ENCODE data around the gene ONECUT3.

Gene ONECUT3

DNA sequence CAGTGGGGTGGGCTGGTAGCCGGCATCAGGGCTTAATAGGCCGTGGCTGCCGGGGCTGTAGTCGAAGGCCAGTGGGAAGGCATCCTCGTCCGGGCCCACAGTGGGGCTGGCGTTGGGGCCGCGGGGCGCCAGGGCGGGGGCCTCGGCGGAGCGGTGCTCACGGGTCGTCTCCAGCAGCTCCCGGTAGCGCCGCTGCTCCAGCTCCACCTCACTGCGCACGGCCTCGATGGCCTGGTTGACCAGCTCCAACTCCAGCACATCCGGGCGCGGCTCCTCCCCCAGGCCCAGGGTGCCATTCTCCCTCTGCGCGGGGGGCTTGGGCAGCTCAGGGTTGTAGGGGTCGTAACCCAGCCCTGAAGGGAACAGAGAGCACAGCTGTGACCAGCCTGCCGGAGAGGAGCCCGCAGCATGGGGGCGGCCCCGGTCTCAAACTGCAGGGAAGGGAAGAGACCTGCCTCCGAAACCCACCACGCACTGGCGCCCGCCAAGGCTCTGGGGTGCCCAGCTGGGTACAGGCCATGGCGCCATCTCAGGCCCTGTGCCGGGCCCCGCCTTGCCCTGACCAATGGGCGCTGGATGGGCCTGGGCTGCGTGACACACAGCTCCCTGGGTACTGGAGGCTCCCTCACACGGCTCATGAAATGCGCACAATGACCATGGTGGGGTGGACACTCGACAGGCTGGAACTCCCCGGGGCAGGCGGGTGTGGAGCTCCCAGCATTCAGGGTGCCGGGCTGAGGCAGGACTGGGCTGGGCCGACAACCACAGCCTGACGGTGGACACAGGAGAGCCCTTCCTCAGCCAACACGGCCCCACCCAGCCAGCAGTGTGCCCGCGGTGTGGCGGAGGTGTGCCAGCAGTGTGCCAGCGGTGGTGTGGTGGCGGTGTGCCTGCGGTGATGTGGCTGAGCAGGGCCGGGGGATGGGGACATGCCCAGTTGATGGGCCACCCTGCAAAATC is 75.3 kb downstream of the ONECUT3 start:
- no peak overlapping the region for H3K4me3 ChIP-seq (ENCODE audit: low read depth, low read length)
- TF ChIP-seq, protein P1, sequence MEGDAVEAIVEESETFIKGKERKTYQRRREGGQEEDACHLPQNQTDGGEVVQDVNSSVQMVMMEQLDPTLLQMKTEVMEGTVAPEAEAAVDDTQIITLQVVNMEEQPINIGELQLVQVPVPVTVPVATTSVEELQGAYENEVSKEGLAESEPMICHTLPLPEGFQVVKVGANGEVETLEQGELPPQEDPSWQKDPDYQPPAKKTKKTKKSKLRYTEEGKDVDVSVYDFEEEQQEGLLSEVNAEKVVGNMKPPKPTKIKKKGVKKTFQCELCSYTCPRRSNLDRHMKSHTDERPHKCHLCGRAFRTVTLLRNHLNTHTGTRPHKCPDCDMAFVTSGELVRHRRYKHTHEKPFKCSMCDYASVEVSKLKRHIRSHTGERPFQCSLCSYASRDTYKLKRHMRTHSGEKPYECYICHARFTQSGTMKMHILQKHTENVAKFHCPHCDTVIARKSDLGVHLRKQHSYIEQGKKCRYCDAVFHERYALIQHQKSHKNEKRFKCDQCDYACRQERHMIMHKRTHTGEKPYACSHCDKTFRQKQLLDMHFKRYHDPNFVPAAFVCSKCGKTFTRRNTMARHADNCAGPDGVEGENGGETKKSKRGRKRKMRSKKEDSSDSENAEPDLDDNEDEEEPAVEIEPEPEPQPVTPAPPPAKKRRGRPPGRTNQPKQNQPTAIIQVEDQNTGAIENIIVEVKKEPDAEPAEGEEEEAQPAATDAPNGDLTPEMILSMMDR (IDR thresholded peaks at IDR 0.05; ENCODE audit: low read depth, low read length) = no peak

- no peak overlapping the region for H3K4me3 ChIP-seq (ENCODE audit: low read depth, low read length)
- TF ChIP-seq, protein P1 (IDR thresholded peaks at IDR 0.05; ENCODE audit: low read depth, low read length) = no peak
Observed at GRCh38 chr19:1829958-1830357, 76.7 kb downstream of the ONECUT3 start.

- H3K4me3 ChIP-seq (ENCODE audit: low read depth, low read length) = no peak overlapping the region
- TF ChIP-seq, protein P1 (IDR thresholded peaks at IDR 0.05; ENCODE audit: low read depth, low read length) = no peak
Observed at GRCh38 chr19:1830568-1830967, 77.3 kb downstream of the ONECUT3 start.

All from WI38 (cell line).